IgD-negative memory B cell (primary cell): ENCODE measurements around the gene KCNJ9. TPM values are rescaled to one million over a fixed set of nuclear protein-coding genes. Genes with fewer than 3 reads are reported as not detected.

Experiments
- polyA plus RNA-seq: library from polyadenylated mRNA; unstranded; fragments of 300-500 nt; fragmentation: Illumina TruSeq; gene quantifications from one replicate; pipeline ENCODE4 v1.2.3, GENCODE V29; 2021

The KCNJ9 gene
- polyA plus RNA-seq, 1 donor from 2014 or later, result not detected

Other genes starting within 250 kb of the KCNJ9 start
- not detected for gene VSIG8, start 218.9 kb upstream of the KCNJ9 start, polyA plus RNA-seq
- 1.2 TPM for gene CFAP45, start 181.4 kb upstream of the KCNJ9 start, polyA plus RNA-seq
- gene TAGLN2, start 156.0 kb upstream of the KCNJ9 start, polyA plus RNA-seq, result 1,399 TPM
- gene IGSF9, start 135.9 kb upstream of the KCNJ9 start, polyA plus RNA-seq, result 0.08 TPM
- gene SLAMF9, start 127.3 kb upstream of the KCNJ9 start, polyA plus RNA-seq, result not detected
- 1.9 TPM for gene PIGM, start 49.5 kb upstream of the KCNJ9 start, polyA plus RNA-seq
- gene KCNJ10, start 11.4 kb upstream of the KCNJ9 start, polyA plus RNA-seq, result not detected
- 35.4 TPM for gene IGSF8, start 17.1 kb downstream of the KCNJ9 start, polyA plus RNA-seq
- gene ATP1A2, start 34.2 kb downstream of the KCNJ9 start, polyA plus RNA-seq, result not detected
- gene ATP1A4, start 70.1 kb downstream of the KCNJ9 start, polyA plus RNA-seq, result not detected
- not detected for gene CASQ1, start 109.0 kb downstream of the KCNJ9 start, polyA plus RNA-seq
- gene PEA15, start 123.8 kb downstream of the KCNJ9 start, polyA plus RNA-seq, result 19.4 TPM
- gene DCAF8, start 181.0 kb downstream of the KCNJ9 start, polyA plus RNA-seq, result 57.8 TPM
- gene PEX19, start 203.6 kb downstream of the KCNJ9 start, polyA plus RNA-seq, result 37.8 TPM